ENCODE measurements around the gene APOL6.
"Not testable (repeated sequence)": the region's sequence is repeated elsewhere in the genome, so short reads cannot be mapped to it uniquely, and the experiment has no call there.

DNA sequence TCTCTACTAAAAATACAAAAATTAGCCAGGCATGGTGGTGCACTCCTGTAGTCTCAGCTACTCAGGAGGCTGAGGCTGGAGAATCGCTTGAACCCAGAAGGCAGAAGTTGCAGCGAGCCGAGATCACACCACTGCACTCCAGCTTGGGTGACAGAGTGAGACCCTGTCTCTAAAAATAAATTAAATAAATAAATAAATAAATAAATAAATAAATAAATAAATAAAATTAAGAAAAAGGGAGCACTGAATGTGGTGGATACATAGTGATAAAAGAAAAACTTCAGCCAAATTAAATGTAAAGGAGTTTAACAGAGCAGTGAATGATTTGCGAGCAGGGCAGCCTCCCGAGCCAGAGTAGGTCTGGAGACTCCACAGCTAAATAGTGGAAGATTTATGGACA lies 24.4 kb upstream of the APOL6 start:
- TF ChIP-seq, protein P1, sequence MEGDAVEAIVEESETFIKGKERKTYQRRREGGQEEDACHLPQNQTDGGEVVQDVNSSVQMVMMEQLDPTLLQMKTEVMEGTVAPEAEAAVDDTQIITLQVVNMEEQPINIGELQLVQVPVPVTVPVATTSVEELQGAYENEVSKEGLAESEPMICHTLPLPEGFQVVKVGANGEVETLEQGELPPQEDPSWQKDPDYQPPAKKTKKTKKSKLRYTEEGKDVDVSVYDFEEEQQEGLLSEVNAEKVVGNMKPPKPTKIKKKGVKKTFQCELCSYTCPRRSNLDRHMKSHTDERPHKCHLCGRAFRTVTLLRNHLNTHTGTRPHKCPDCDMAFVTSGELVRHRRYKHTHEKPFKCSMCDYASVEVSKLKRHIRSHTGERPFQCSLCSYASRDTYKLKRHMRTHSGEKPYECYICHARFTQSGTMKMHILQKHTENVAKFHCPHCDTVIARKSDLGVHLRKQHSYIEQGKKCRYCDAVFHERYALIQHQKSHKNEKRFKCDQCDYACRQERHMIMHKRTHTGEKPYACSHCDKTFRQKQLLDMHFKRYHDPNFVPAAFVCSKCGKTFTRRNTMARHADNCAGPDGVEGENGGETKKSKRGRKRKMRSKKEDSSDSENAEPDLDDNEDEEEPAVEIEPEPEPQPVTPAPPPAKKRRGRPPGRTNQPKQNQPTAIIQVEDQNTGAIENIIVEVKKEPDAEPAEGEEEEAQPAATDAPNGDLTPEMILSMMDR (IDR thresholded peaks at IDR 0.05; ENCODE audit: low read length): not testable (repeated sequence)
- TF ChIP-seq EZH2 (optimal IDR thresholded peaks at IDR 0.05; ENCODE audit: low read depth, low read length): not testable (repeated sequence)
